ENCODE results near the gene GTF2H3.

DNA sequence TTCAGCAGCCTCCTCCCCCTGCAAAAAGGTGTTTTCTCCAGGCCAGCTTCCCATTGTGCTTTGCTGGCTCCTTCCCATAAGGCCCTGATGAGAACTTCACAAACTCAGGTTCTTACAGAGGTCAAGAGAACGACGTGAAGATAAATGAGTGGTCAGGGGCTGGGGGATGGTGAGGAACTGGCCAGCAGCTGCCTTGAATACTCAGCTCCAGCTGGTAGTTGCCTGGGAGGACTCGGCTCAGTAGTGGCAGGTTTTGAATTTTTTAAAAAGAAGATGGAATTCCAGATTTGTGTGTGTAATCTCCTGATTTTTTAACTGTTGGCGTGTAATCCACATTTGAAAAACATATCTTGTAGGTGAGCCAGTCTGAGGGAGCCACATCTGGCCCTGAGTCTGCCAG, 25.9 kb upstream of the GTF2H3 start:
- TF ChIP-seq, protein P1, sequence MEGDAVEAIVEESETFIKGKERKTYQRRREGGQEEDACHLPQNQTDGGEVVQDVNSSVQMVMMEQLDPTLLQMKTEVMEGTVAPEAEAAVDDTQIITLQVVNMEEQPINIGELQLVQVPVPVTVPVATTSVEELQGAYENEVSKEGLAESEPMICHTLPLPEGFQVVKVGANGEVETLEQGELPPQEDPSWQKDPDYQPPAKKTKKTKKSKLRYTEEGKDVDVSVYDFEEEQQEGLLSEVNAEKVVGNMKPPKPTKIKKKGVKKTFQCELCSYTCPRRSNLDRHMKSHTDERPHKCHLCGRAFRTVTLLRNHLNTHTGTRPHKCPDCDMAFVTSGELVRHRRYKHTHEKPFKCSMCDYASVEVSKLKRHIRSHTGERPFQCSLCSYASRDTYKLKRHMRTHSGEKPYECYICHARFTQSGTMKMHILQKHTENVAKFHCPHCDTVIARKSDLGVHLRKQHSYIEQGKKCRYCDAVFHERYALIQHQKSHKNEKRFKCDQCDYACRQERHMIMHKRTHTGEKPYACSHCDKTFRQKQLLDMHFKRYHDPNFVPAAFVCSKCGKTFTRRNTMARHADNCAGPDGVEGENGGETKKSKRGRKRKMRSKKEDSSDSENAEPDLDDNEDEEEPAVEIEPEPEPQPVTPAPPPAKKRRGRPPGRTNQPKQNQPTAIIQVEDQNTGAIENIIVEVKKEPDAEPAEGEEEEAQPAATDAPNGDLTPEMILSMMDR (IDR thresholded peaks at IDR 0.05), result no peak
- TF ChIP-seq EZH2 (IDR thresholded peaks at IDR 0.05; ENCODE audit: borderline replicate concordance, insufficient read depth, low read depth, low read length, poor library complexity, severe bottlenecking), result no peak
